ENCODE measurements around the gene LDB3. TPM values are rescaled to one million over a fixed set of nuclear protein-coding genes. Genes with fewer than 3 reads are reported as not detected.

LDB3 gene
- total RNA-seq, 4 donors from 2014 or later = 0.44 to 3.2 (median 0.98) TPM; not detected in 1

GRCh38 chr10:86659161-86659691, 9.1 kb upstream of the LDB3 start:
- WGBS = 95% methylated on average over 17 of the region's 19 CpGs
- Histone ChIP-seq H3K27me3 (no peaks in the 10 kb centered on the region), H3K36me3 (no peaks in the 10 kb centered on the region), H3K9me3 (no peaks in the 10 kb centered on the region), H3K4me1 (peaks cover 10% of the 10 kb centered on the region), H3K4me3 (no peak overlapping the region), H3K27ac (no peak overlapping the region)
- TF ChIP-seq POLR2AphosphoS5 (IDR thresholded peaks at IDR 0.05) = no peak
- no peak for TF ChIP-seq POLR2A (IDR thresholded peaks at IDR 0.05)
- DNase-seq (ENCODE audit: low spot score in 2 of 2) = peak; percentile 52 to 67

- Histone ChIP-seq H3K4me3 (no peak overlapping the region), H3K27me3 (no peaks in the 10 kb centered on the region), H3K4me1 (peaks cover 10% of the 10 kb centered on the region), H3K27ac (no peak overlapping the region), H3K36me3 (no peaks in the 10 kb centered on the region), H3K9me3 (no peaks in the 10 kb centered on the region)
- TF ChIP-seq CTCF (IDR thresholded peaks at IDR 0.05) (no peak), POLR2A (IDR thresholded peaks at IDR 0.05) (no peak), POLR2AphosphoS5 (IDR thresholded peaks at IDR 0.05) (no peak), EP300 (IDR thresholded peaks at IDR 0.05) (no peak)
- 86% methylated on average over 11 of the region's 17 CpGs for WGBS
- peak; percentile 59 to 71 for DNase-seq (ENCODE audit: low spot score in 2 of 2)
Observed at GRCh38 chr10:86659721-86660453, 8.4 kb upstream of the LDB3 start.

- DNase-seq (ENCODE audit: low spot score in 2 of 2) = peak in 1 of 2 donors; percentile 48
- Histone ChIP-seq H3K36me3 (no peaks in the 10 kb centered on the region), H3K4me1 (peaks cover 10% of the 10 kb centered on the region), H3K9me3 (no peaks in the 10 kb centered on the region), H3K27me3 (no peaks in the 10 kb centered on the region), H3K4me3 (no peak overlapping the region), H3K27ac (no peak overlapping the region)
- no peak for TF ChIP-seq CTCF (IDR thresholded peaks at IDR 0.05)
- TF ChIP-seq POLR2AphosphoS5 (IDR thresholded peaks at IDR 0.05) = no peak
- no peak for TF ChIP-seq POLR2A (IDR thresholded peaks at IDR 0.05)
- no peak for TF ChIP-seq EP300 (IDR thresholded peaks at IDR 0.05)
- 61% methylated on average over 7 of the region's 17 CpGs for WGBS
Observed at GRCh38 chr10:86661161-86662025, 6.9 kb upstream of the LDB3 start.

- no peak for DNase-seq (ENCODE audit: low spot score in 2 of 2)
- H3K4me3 ChIP-seq = no peak overlapping the region
- peaks cover 10% of the 10 kb centered on the region for H3K4me1 ChIP-seq
- no peaks in the 10 kb centered on the region for H3K9me3 ChIP-seq
- H3K36me3 ChIP-seq = no peaks in the 10 kb centered on the region
- TF ChIP-seq EP300 (IDR thresholded peaks at IDR 0.05) = no peak
- TF ChIP-seq POLR2A (IDR thresholded peaks at IDR 0.05) = no peak
- no peak for TF ChIP-seq CTCF (IDR thresholded peaks at IDR 0.05)
- TF ChIP-seq POLR2AphosphoS5 (IDR thresholded peaks at IDR 0.05) = no peak
- H3K27ac ChIP-seq = no peak overlapping the region
- no peaks in the 10 kb centered on the region for H3K27me3 ChIP-seq
- WGBS = 80% methylated on average over 15 of the region's 19 CpGs
Observed at GRCh38 chr10:86662186-86663045, 5.9 kb upstream of the LDB3 start.

GRCh38 chr10:86663046-86663345, 5.3 kb upstream of the LDB3 start:
- no peak overlapping the region for H3K4me3 ChIP-seq
- TF ChIP-seq CTCF (IDR thresholded peaks at IDR 0.05) (no peak), POLR2AphosphoS5 (IDR thresholded peaks at IDR 0.05) (no peak), EP300 (IDR thresholded peaks at IDR 0.05) (no peak)
- DNase-seq (ENCODE audit: low spot score in 2 of 2) = no peak
- WGBS = 89% methylated on average over 5 of the region's 8 CpGs
- H3K4me1 ChIP-seq = peaks cover 10% of the 10 kb centered on the region
- no peaks in the 10 kb centered on the region for H3K36me3 ChIP-seq
- no peaks in the 10 kb centered on the region for H3K27me3 ChIP-seq
- no peak overlapping the region for H3K27ac ChIP-seq
- H3K9me3 ChIP-seq = no peaks in the 10 kb centered on the region
